IgD-negative memory B cell (primary cell): ENCODE measurements around the gene ZBTB7B. TPM values are rescaled to one million over a fixed set of nuclear protein-coding genes. Genes with fewer than 3 reads are reported as not detected.

Experiments
- H3K27ac Mint-ChIP-seq, 3 donors: one replicate each; pipeline ENCODE4 v1.8.0; 2020 to 2022; ENCODE audit warnings: mild to moderate bottlenecking in 3 of 3, mixed read lengths in 3 of 3, moderate library complexity in 1 of 3
- H3K27me3 Mint-ChIP-seq: one replicate; pipeline ENCODE4 v1.8.0; 2021; ENCODE audit warnings: mixed read lengths
- H3K36me3 Mint-ChIP-seq: one replicate; pipeline ENCODE4 v1.8.0; 2020; ENCODE audit warnings: mild to moderate bottlenecking, mixed read lengths
- H3K4me1 Mint-ChIP-seq, 3 donors: one replicate each; pipeline ENCODE4 v1.8.0; 2020 to 2022; ENCODE audit warnings: mixed read lengths in 3 of 3, mild to moderate bottlenecking in 1 of 3
- H3K4me3 Mint-ChIP-seq, 4 donors: one replicate each; pipeline ENCODE4 v1.8.0; 2020 to 2022; ENCODE audit warnings: mild to moderate bottlenecking in 4 of 4, mixed read lengths in 4 of 4, moderate library complexity in 3 of 4
- H3K9me3 Mint-ChIP-seq, 3 donors: one replicate each; pipeline ENCODE4 v1.8.0; 2020 to 2021; ENCODE audit warnings: mixed read lengths in 3 of 3, mild to moderate bottlenecking in 1 of 3
- polyA plus RNA-seq: library from polyadenylated mRNA; unstranded; fragments of 300-500 nt; fragmentation: Illumina TruSeq; gene quantifications from one replicate; pipeline ENCODE4 v1.2.3, GENCODE V29; 2021

The ZBTB7B gene
- polyA plus RNA-seq, 1 donor from 2014 or later, result 7.7 TPM

DNA sequence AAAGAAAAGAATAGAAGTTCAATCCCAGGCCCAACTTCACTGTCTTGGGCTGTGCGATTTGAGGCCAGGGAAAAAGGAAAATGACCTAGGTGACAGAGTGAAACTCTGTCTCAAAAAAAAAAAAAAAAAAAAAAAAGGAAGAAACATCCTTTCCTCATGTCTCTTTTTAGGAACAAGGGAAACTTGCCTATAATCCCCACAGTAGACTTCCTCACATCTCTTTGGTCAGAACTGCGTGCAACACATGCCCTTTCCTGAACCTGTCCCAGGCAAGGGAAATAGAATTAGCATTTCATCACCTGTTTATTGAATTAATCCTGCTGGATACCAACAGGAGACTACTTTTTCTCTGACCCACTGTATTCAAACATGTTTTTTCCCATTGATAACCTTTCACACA is 33.3 kb downstream of the ZBTB7B start:
- no peaks in the 10 kb centered on the region for H3K9me3 Mint-ChIP-seq
- H3K36me3 Mint-ChIP-seq, result peaks cover 2% of the 10 kb centered on the region
- H3K27ac Mint-ChIP-seq, result no peak overlapping the region
- H3K4me1 Mint-ChIP-seq, result peaks cover 0 to 1% (median 0%) of the 10 kb centered on the region in 3 donors
- peaks cover 12% of the 10 kb centered on the region for H3K27me3 Mint-ChIP-seq
- H3K4me3 Mint-ChIP-seq, result no peak overlapping the region

DNA sequence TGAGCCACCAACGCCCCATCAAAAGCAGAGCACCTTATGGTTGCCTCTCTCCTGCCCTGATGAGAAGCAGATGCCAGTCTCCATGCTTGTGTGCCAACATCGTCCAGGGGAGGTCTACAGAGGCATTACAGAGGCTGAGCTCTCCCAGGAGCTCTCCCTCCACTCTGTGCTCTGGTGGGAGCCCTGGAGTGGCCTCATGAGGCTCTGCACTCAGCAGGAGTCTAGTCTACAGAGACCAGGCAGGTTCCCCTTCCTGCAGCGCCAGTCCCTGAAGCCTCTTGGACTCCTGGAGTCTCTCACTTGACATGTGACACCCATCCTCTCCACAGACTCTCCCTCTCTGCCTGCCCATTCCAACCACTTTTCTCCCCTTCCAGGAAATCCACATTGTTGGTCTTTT is 34.4 kb downstream of the ZBTB7B start:
- H3K27ac Mint-ChIP-seq, result no peak overlapping the region
- H3K27me3 Mint-ChIP-seq, result peaks cover 12% of the 10 kb centered on the region
- peaks cover 2% of the 10 kb centered on the region for H3K36me3 Mint-ChIP-seq
- H3K4me1 Mint-ChIP-seq, result peaks cover 0 to 1% (median 0%) of the 10 kb centered on the region in 3 donors
- no peaks in the 10 kb centered on the region for H3K9me3 Mint-ChIP-seq
- no peak overlapping the region for H3K4me3 Mint-ChIP-seq

GRCh38 chr1:155037851-155038441 is 35.3 kb downstream of the ZBTB7B start:
- H3K4me3 Mint-ChIP-seq, result no peak overlapping the region
- no peaks in the 10 kb centered on the region for H3K9me3 Mint-ChIP-seq
- H3K36me3 Mint-ChIP-seq, result peaks cover 2% of the 10 kb centered on the region
- no peak overlapping the region for H3K27ac Mint-ChIP-seq
- peaks cover 13% of the 10 kb centered on the region for H3K27me3 Mint-ChIP-seq
- H3K4me1 Mint-ChIP-seq, result peaks cover 0 to 1% (median 0%) of the 10 kb centered on the region in 3 donors

DNA sequence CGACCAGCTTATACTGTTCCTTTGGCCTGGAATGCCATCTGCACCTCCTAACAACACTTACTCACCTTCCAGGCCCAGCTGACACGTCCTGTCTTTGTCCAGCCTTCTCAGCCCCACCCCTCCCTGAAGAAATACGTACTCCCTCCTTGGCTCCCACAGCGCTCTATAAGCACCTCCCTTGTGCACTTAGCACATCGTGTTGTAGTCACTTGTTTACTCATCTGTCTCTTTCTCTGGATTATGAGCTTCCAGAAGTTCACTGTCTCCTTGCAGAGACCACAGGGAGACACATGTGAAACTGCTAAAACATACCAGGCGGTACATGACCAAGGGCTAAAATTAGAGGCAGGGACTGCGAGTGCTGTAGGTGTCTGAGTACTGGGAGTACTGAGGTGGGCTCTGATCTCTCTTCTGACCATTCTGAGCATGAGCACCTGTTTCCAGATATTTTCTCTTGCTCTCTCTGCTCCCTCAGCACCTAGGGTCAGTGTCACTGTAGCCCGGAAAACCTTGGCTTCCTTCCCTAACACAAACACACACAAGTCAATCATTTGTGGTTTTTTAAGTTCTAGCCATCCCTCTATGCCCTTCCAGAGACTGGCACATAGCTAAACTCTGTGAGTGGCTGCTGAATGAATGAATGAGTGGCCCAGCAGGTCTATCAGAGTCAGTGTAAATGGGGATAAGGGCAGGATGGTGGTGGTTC is 36.2 kb downstream of the ZBTB7B start:
- Mint-ChIP-seq H3K9me3 (no peaks in the 10 kb centered on the region), H3K4me3 (no peak overlapping the region), H3K27ac (no peak overlapping the region), H3K27me3 (peaks cover 13% of the 10 kb centered on the region), H3K4me1 (peaks cover 0 to 1% (median 0%) of the 10 kb centered on the region in 3 donors), H3K36me3 (peaks cover 4% of the 10 kb centered on the region)

GRCh38 chr1:155039308-155039669 is 36.7 kb downstream of the ZBTB7B start:
- Mint-ChIP-seq H3K4me1 (peaks cover 0 to 1% (median 0%) of the 10 kb centered on the region in 3 donors), H3K9me3 (no peaks in the 10 kb centered on the region), H3K4me3 (no peak overlapping the region), H3K36me3 (peaks cover 4% of the 10 kb centered on the region), H3K27ac (no peak overlapping the region), H3K27me3 (peaks cover 13% of the 10 kb centered on the region)

DNA sequence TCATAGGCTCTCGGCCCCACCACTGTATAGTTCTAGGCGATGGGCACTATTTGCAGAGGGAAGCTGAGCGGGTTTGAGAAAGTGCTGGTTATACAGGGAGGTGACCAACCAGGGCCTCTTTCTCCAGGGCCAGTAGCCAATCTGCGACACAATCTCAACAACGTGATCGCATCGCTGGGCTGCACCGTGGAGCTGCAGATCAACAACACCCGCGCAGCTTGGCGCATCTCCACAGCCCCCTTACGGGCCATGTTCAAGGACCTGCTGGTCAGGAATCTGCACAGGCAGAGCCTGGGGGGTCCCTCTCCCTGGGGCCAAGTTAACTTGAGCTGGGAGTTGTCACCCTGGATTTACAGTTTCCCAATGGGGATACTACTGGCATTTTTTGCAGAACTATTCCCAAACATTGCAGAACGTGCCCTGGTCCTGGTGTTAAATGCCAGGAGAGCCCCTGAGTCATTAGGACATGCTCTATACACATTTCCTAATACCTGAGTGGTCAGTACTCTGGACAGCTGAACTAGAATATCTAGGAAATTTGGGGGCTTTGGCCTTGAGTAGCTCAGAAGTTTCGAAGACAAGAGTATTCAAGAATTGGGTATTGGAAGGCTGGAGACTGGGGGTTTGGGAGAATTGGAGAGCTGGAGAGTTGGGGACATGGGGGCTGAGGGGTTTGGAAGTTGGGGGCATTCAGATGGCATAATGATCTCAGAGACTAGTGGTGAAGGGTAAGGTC is 37.9 kb downstream of the ZBTB7B start:
- no peaks in the 10 kb centered on the region for H3K9me3 Mint-ChIP-seq
- H3K4me3 Mint-ChIP-seq, result no peak overlapping the region
- H3K27ac Mint-ChIP-seq, result no peak overlapping the region
- peaks cover 4% of the 10 kb centered on the region for H3K36me3 Mint-ChIP-seq
- H3K27me3 Mint-ChIP-seq, result peaks cover 13% of the 10 kb centered on the region
- peaks cover 3 to 6% (median 5%) of the 10 kb centered on the region in 3 donors for H3K4me1 Mint-ChIP-seq

- H3K36me3 Mint-ChIP-seq, result peaks cover 4% of the 10 kb centered on the region
- H3K4me1 Mint-ChIP-seq, result peaks cover 3 to 6% (median 5%) of the 10 kb centered on the region in 3 donors
- H3K9me3 Mint-ChIP-seq, result no peaks in the 10 kb centered on the region
- H3K27ac Mint-ChIP-seq, result no peak overlapping the region
- peaks cover 9% of the 10 kb centered on the region for H3K27me3 Mint-ChIP-seq
- H3K4me3 Mint-ChIP-seq, result no peak overlapping the region
Observed at GRCh38 chr1:155042789-155043188, 40.2 kb downstream of the ZBTB7B start.

- peaks cover 2% of the 10 kb centered on the region for H3K36me3 Mint-ChIP-seq
- H3K4me3 Mint-ChIP-seq, result no peak overlapping the region
- H3K9me3 Mint-ChIP-seq, result no peaks in the 10 kb centered on the region
- H3K27me3 Mint-ChIP-seq, result peaks cover 7% of the 10 kb centered on the region
- no peak overlapping the region for H3K27ac Mint-ChIP-seq
- H3K4me1 Mint-ChIP-seq, result peaks cover 3 to 6% (median 5%) of the 10 kb centered on the region in 3 donors
Observed at GRCh38 chr1:155043301-155043702, 40.7 kb downstream of the ZBTB7B start.

GRCh38 chr1:155043793-155044192 is 41.2 kb downstream of the ZBTB7B start:
- peaks cover 2% of the 10 kb centered on the region for H3K36me3 Mint-ChIP-seq
- no peak overlapping the region for H3K27ac Mint-ChIP-seq
- H3K9me3 Mint-ChIP-seq, result no peaks in the 10 kb centered on the region
- H3K4me3 Mint-ChIP-seq, result no peak overlapping the region
- peaks cover 4% of the 10 kb centered on the region for H3K27me3 Mint-ChIP-seq
- peaks cover 3 to 5% (median 4%) of the 10 kb centered on the region in 3 donors for H3K4me1 Mint-ChIP-seq

DNA sequence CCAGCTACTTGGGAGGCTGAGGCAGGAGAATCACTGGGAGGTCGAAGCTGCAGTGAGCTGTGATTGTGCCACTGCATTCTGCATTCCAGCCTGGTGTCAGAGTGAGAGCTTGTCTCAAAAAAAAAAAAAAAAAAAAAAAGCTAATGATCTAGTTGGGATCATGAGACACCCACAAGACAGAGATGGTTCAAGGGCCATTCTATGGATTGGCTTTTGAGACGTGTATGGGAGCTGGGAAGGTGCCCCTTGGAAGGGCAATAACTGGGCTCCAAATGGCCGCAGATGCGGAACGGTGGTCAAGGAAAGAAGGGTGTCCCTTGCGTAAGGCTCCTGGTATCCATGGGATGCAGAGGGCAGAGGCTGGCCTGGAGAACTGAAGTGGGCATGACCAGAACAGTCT is 41.8 kb downstream of the ZBTB7B start:
- Mint-ChIP-seq H3K9me3 (no peaks in the 10 kb centered on the region), H3K4me3 (no peak overlapping the region), H3K27me3 (peaks cover 4% of the 10 kb centered on the region), H3K27ac (no peak overlapping the region), H3K36me3 (peaks cover 2% of the 10 kb centered on the region), H3K4me1 (peaks cover 3 to 5% (median 4%) of the 10 kb centered on the region in 3 donors)

DNA sequence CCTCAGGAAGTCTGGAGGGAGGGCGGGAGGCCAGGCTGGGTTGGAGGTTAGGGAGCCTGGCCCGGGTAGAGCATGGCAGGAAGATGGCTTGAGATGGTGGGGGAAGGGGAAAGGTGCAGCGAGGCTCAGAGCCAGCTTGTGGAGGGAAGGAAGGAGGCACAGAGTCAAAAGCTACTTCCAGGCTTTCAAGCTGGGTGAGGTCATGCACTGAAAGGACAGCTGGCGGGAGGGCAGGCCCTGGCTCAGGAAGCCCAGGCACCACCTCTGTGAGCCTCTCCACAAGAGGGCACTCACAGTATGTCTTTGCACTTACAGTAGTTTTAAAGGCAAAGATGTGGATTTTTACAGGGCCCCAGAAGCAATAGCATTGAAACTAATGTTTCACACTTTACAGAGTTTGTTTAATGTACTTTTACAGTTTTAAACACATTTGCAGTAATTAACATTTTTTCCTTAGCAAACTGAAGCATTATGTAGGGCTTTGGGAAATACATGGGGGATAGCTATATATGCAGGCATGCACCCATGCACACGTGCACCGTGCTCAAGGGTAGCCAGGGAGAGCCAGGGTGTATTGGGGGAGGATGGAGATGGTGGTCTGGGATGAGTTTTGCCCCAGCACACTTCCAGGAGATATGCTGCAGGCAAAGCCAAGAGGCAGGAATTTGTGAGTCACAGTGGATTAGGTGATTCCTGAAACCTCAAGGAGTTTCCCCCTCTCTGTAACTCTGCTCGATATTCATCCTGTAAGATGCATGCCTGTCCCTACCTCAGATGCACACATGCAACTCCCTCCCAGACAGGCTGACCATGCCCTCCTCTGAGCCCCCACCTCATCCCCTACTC is 42.4 kb downstream of the ZBTB7B start:
- peaks cover 2% of the 10 kb centered on the region for H3K36me3 Mint-ChIP-seq
- H3K4me1 Mint-ChIP-seq, result peaks cover 3 to 9% (median 6%) of the 10 kb centered on the region in 3 donors
- no peak overlapping the region for H3K27ac Mint-ChIP-seq
- H3K27me3 Mint-ChIP-seq, result peaks cover 3% of the 10 kb centered on the region
- peak overlapping the region in 1 of 4 donors; percentile 30 for H3K4me3 Mint-ChIP-seq
- H3K9me3 Mint-ChIP-seq, result no peaks in the 10 kb centered on the region

- Mint-ChIP-seq H3K4me3 (peak overlapping the region in 1 of 4 donors; percentile 87), H3K36me3 (peaks cover 1% of the 10 kb centered on the region), H3K4me1 (peaks cover 3 to 18% (median 13%) of the 10 kb centered on the region in 3 donors), H3K9me3 (no peaks in the 10 kb centered on the region), H3K27ac (peak overlapping the region in 1 of 3 donors; percentile 49), H3K27me3 (no peaks in the 10 kb centered on the region)
Observed at GRCh38 chr1:155048449-155049334, 46.1 kb downstream of the ZBTB7B start.

DNA sequence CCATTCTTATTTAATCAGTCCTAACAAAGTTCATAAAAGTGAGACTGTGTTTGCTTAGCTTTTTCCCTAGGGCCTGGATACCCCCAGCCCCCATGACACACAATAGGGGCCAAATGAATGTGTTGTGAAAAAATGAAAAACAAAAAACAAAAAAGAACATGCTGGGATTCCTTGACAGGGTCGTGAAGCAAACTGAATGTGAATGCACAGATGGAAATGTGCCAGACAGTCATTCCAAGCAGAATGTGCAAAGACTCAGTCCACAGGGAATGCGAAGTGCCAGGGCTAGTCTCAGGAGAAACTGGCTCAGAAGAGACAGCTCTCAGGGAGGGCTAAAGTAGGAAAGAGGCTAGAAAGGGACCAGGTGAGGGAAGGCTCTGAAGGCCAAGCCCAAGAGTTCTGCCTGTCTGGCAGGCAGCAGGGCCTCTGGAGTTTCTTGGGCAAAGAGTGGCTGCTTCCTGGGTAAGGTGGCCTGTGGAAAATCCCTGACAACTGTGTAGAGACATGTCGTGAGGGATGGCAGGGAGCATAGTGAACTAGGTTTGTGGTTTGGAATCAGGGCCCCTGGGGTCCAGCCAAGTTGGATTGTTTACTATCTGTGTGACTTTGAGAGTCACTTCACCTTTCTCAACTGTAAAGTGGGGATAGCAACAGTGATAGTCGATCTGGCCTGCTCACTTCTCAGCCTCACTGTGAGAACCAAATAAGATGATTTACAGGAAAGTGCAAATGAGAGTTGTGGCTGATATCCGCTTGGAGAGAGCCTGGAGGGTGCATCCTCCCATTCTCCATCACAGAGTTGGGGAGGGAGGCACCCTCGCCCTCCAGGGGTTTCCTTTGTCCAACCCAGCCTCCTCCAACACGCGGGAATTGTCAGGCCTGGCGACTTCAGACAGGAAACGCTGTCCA is 47.3 kb downstream of the ZBTB7B start:
- H3K27ac Mint-ChIP-seq, result peak overlapping the region; percentile 16 to 59 (median 49)
- no peaks in the 10 kb centered on the region for H3K27me3 Mint-ChIP-seq
- peak overlapping the region; percentile 86 to 95 (median 88) for H3K4me3 Mint-ChIP-seq
- no peaks in the 10 kb centered on the region for H3K36me3 Mint-ChIP-seq
- H3K9me3 Mint-ChIP-seq, result no peaks in the 10 kb centered on the region
- H3K4me1 Mint-ChIP-seq, result peaks cover 3 to 16% (median 12%) of the 10 kb centered on the region in 3 donors
